ENCODE measurements around the gene CST6. TPM values are rescaled to one million over a fixed set of nuclear protein-coding genes. Genes with fewer than 3 reads are reported as not detected.

Gene CST6
- total RNA-seq, 4 donors from 2014 or later = 7.1 to 53.1 (median 30.6) TPM

DNA sequence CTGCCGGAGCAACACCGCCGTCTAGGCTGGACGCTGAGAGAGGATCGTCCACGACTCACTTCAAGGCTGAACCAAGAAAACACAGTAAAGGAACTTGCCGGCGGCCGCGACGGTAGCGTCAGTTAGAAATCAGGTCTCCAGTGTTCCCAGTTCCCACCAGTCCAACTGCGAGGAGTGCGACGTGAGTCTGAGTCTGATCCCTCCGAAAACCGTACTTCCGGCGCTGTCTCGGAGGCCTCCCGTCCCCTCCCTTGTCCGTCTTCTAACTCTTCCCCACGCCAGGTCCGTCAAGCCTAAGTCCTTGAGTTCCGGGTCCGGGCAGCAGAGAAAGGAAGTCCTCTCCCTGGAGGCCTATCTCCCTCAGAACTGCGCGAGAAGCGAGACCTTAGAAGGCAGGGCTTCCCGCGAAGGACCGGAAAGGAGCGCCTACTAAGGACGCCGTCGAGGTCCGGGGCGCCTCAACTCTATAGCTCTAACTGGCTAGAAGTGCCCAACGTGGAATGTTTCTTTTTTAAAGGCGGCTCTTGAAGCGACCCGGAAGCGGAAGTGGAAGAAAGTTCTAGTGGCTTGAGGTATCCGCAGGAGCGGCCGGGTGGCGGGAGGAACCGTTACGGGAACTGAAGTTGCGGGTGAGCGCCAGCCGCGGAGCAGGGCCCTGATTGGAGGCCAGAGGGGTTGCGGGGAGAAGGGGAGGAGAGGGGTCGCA, 9.7 kb upstream of the CST6 start, which contains the start of the genes BANF1 and EIF1AD:
BANF1 (plus strand) TSS at position 562 of the 706 bp plus-strand sequence. CDS start 748 bp downstream, outside the sequence.
EIF1AD (minus strand) TSS at position 216 of the 706 bp plus-strand sequence. CDS start 1,768 bp downstream, outside the sequence.
- Histone ChIP-seq H3K9me3 (no peaks in the 10 kb centered on the region), H3K27me3 (no peaks in the 10 kb centered on the region), H3K4me1 (peaks cover 9 to 14% of the 10 kb centered on the region in 2 donors), H3K4me3 (replicated peaks in 1 of 3) (peak within 1 kb of the TSS; percentile 58 to 70 (median 61)), H3K27ac (peak within 1 kb of the TSS; percentile 89 to 91 (median 89)), H3K36me3 (peaks cover 40 to 43% of the 10 kb centered on the region in 2 donors)
- DNase-seq = peak; percentile 91 to 92
- TF ChIP-seq, protein P1, sequence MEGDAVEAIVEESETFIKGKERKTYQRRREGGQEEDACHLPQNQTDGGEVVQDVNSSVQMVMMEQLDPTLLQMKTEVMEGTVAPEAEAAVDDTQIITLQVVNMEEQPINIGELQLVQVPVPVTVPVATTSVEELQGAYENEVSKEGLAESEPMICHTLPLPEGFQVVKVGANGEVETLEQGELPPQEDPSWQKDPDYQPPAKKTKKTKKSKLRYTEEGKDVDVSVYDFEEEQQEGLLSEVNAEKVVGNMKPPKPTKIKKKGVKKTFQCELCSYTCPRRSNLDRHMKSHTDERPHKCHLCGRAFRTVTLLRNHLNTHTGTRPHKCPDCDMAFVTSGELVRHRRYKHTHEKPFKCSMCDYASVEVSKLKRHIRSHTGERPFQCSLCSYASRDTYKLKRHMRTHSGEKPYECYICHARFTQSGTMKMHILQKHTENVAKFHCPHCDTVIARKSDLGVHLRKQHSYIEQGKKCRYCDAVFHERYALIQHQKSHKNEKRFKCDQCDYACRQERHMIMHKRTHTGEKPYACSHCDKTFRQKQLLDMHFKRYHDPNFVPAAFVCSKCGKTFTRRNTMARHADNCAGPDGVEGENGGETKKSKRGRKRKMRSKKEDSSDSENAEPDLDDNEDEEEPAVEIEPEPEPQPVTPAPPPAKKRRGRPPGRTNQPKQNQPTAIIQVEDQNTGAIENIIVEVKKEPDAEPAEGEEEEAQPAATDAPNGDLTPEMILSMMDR (IDR thresholded peaks at IDR 0.05) = peak in 1 of 6 experiments; percentile 3
- peak in 1 of 2 donors; percentile 61 for TF ChIP-seq POLR2A (IDR thresholded peaks at IDR 0.05)
- WGBS, 2 donors = 0% methylated on average over 48 to 49 of the region's 55 CpGs
- intact Hi-C loops (cut with DNase I) = no loop called here

DNA sequence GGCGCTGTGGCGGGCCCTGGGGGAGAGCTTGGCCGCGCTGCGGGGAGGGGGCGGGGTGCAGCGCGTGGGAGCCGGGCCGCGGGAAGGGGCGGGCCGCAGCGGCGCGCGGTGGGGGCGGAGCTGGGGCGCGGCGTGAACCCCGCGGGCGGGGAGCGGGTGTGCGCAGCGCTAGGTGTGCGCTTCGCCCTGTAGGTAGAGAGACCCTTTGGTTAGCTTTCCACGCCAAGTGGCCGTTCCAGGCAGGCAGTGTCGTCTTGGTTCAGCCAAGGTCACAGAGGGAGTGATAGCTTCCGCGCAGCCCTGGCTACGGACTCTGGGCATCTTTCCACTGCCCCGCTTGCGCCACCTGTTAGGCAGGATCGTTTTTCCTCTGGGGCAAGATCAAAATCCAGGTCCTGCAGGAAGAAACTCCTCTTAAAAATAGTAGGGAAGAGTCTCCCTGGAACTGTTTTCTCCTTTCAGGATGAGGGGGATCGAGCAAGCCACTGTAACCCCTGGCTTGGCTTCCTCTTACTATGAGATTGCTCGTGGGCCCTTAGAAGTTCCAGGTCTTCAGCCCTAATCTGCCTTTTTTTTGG, 9.1 kb upstream of the CST6 start:
- 1 to 2% methylated on average over 13 to 20 of the region's 40 CpGs for WGBS, 2 donors
- peak in 1 of 2 donors; percentile 33 for TF ChIP-seq POLR2A (IDR thresholded peaks at IDR 0.05)
- TF ChIP-seq, protein P1 (IDR thresholded peaks at IDR 0.05) = peak in 1 of 6 experiments; percentile 17
- peaks cover 34 to 36% of the 10 kb centered on the region in 2 donors for H3K36me3 ChIP-seq
- H3K9me3 ChIP-seq = no peaks in the 10 kb centered on the region
- H3K27ac ChIP-seq = peak overlapping the region; percentile 89 to 91 (median 89)
- intact Hi-C loops (cut with DNase I) = no loop called here
- peak overlapping the region; percentile 58 to 70 (median 61) for H3K4me3 ChIP-seq (replicated peaks in 1 of 3)
- H3K27me3 ChIP-seq = no peaks in the 10 kb centered on the region
- peak; percentile 61 to 69 for DNase-seq
- peaks cover 9 to 14% of the 10 kb centered on the region in 2 donors for H3K4me1 ChIP-seq

DNA sequence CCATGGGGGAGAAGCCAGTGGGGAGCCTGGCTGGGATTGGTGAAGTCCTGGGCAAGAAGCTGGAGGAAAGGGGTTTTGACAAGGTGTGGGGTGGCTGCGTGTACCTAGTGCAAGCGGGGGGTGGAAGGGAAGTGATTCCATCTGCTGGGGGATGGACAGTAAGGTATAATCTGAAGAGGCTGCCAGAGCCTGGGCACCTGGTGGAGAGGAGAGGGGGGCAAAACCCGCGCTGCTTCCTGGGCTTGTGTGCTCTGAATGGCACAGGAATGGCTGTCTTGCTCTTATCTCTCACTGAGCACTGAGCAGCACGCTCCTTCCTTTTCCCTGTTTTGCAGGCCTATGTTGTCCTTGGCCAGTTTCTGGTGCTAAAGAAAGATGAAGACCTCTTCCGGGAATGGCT, 8.5 kb upstream of the CST6 start:
- Histone ChIP-seq H3K27ac (peak overlapping the region in 2 of 3 donors; percentile 89 to 91), H3K36me3 (peaks cover 28 to 32% of the 10 kb centered on the region in 2 donors), H3K9me3 (no peaks in the 10 kb centered on the region), H3K4me3 (replicated peaks in 1 of 3) (peak overlapping the region in 1 of 3 donors; percentile 61), H3K4me1 (peaks cover 9 to 18% of the 10 kb centered on the region in 2 donors), H3K27me3 (no peaks in the 10 kb centered on the region)
- DNase-seq = no peak
- 76 to 79% methylated on average over 6 of the region's 6 CpGs for WGBS, 2 donors
- TF ChIP-seq POLR2A (IDR thresholded peaks at IDR 0.05) = no peak
- TF ChIP-seq, protein P1 (IDR thresholded peaks at IDR 0.05) = no peak
- intact Hi-C loops (cut with DNase I) = no loop called here

DNA sequence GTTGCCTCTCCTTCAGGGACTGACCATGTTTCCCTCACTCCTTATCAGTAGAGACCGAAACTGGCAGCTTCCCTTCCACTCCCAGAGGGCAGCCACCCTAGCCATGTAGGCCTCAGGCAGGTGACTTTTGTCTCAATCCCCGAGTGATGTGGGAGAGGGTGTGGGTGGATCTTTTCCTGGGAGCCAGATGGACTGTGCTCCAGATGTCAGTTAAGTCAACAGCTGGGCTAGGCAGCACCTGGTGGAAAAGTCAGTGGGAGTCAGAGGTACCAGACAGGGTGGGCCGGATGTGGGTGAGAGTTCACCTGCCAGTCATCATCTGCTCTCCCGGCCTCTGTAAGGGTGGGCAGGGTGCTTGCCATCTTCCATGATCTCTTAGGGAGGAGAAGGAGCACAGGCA, 7.6 kb upstream of the CST6 start:
- Histone ChIP-seq H3K4me1 (peaks cover 9 to 25% of the 10 kb centered on the region in 2 donors), H3K36me3 (peaks cover 19 to 23% of the 10 kb centered on the region in 2 donors), H3K27ac (no peak overlapping the region), H3K4me3 (replicated peaks in 1 of 3) (no peak overlapping the region), H3K9me3 (no peaks in the 10 kb centered on the region), H3K27me3 (no peaks in the 10 kb centered on the region)
- no peak for DNase-seq
- intact Hi-C loops (cut with DNase I) = no loop called here
- 96 to 97% methylated on average over 4 of the region's 4 CpGs for WGBS, 2 donors
- TF ChIP-seq POLR2A (IDR thresholded peaks at IDR 0.05) = no peak

DNA sequence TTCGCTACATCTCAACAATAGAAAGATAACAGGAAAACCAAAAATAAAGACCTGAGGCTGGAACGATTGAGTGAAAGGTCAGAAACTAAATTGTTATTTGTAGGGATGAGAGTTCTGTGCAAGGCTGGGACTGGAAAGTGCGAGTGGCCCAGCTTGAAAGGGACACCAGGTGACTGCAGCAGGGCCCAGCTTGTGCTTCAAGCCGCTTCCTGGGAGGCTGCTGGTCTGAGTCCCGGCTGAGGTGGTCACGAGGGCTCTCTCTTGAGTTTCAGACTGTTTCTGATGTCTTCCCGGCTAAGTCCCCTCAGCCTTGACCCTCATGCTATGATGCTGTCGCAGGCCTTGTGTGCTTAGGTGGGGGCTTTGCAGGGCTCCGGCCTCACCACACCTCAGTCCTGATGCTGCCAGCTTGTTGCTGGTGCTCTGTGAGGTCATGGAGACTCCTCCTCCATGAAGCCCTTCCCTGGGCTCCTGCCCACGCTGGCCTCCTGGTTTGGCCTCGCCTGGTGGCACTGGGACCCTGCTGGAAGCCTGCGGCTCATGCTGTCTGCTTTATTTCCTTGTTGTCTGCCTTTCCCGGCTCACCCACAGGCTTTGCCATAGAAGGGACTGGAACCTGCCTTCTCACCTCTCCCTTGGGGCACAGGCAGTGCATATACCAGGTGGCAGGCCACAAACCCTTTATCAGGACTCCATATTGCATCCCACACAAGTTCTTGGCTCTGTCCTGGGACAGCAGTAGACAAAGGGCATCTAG, 5.5 kb upstream of the CST6 start:
- Histone ChIP-seq H3K4me3 (replicated peaks in 1 of 3) (no peak overlapping the region), H3K27me3 (no peaks in the 10 kb centered on the region), H3K9me3 (no peaks in the 10 kb centered on the region), H3K27ac (no peak overlapping the region), H3K36me3 (peaks cover 7 to 12% of the 10 kb centered on the region in 2 donors), H3K4me1 (peaks cover 4 to 23% of the 10 kb centered on the region in 2 donors)
- DNase-seq = no peak
- WGBS, 2 donors = 87 to 91% methylated on average over 9 to 13 of the region's 13 CpGs
- intact Hi-C loops (cut with DNase I) = loop anchor here (5.0 kb wide), 1 partner anchor 49 kb away; no protein-coding TSS in a partner anchor
- TF ChIP-seq, protein P1 (IDR thresholded peaks at IDR 0.05) = no peak
- TF ChIP-seq POLR2A (IDR thresholded peaks at IDR 0.05) = no peak

All from thyroid gland (tissue), 4 donors.